Right ventricle myocardium superior (tissue), 1 donor: ENCODE measurements around the gene GALNT2. TPM values are rescaled to one million over a fixed set of nuclear protein-coding genes. Genes with fewer than 3 reads are reported as not detected.

Experiments used
- ATAC-seq: fragments of 200-7000 bp; cut with Tn5 transposase; one replicate; pipeline ENCODE4 v1.9.1; 2020; ENCODE audit warnings: mild to moderate bottlenecking; ENCODE audit not compliant: poor library complexity
- DNase-seq: peaks from one replicate; pipeline ENCODE4 v3.0.0-alpha.2; 2020
- intact Hi-C: fragments of 100-400 bp; cut with DNase I; formaldehyde crosslinking; loops from one replicate; pipeline ENCODE4 v1.11.2; 2022
- total RNA-seq: library from RNA; stranded (reverse); fragmentation: NEBNext Ultra II Directional; extraction: Animal tissue kit (Norgen Biotek cat#: 25700); gene quantifications from one replicate; pipeline ENCODE4 v1.2.1, GENCODE V29; 2021
- donor health status: DM: no; HTN: yes; CAD: no; lungs with severe emphysema.

GALNT2 gene
- total RNA-seq, 1 donor from 2014 or later: 21.2 TPM

GRCh38 chr1:230186003-230186863, 119.2 kb downstream of the GALNT2 start:
- ATAC-seq: peak; percentile 50
- DNase-seq: no peak
- intact Hi-C loops: no loop called here

- ATAC-seq (no peak), DNase-seq (no peak)
- intact Hi-C loops: no loop called here
These were observed 119.8 kb downstream of the GALNT2 start for GRCh38 chr1:230186874-230187273.

GRCh38 chr1:230187290-230187689, 120.3 kb downstream of the GALNT2 start:
- ATAC-seq (no peak), DNase-seq (no peak)
- intact Hi-C loops: no loop called here

- DNase-seq (no peak), ATAC-seq (no peak)
- intact Hi-C loops: no loop called here
These were observed 121.8 kb downstream of the GALNT2 start for GRCh38 chr1:230188826-230189225.

- intact Hi-C loops: no loop called here
- no peak for ATAC-seq
- DNase-seq: no peak
These were observed 122.3 kb downstream of the GALNT2 start for GRCh38 chr1:230189341-230189740.

- intact Hi-C loops: no loop called here
- DNase-seq: no peak
- no peak for ATAC-seq
These were observed 122.8 kb downstream of the GALNT2 start for GRCh38 chr1:230189824-230190223.

GRCh38 chr1:230191079-230191804, 124.2 kb downstream of the GALNT2 start:
- intact Hi-C loops: no loop called here
- DNase-seq (peak; percentile 71), ATAC-seq (peak; percentile 94)

- no peak for DNase-seq
- intact Hi-C loops: no loop called here
- ATAC-seq: no peak
These were observed 124.8 kb downstream of the GALNT2 start for GRCh38 chr1:230191855-230192254.

- ATAC-seq (no peak), DNase-seq (no peak)
- intact Hi-C loops: no loop called here
These were observed 127.5 kb downstream of the GALNT2 start for GRCh38 chr1:230194525-230194924.

- no peak for DNase-seq
- no peak for ATAC-seq
- intact Hi-C loops: no loop called here
These were observed 128.2 kb downstream of the GALNT2 start for GRCh38 chr1:230195199-230195598.

- intact Hi-C loops: no loop called here
- ATAC-seq (no peak), DNase-seq (no peak)
These were observed 129.0 kb downstream of the GALNT2 start for GRCh38 chr1:230196077-230196476.

- DNase-seq: no peak
- intact Hi-C loops: no loop called here
- ATAC-seq: no peak
These were observed 130.9 kb downstream of the GALNT2 start for GRCh38 chr1:230197644-230198567.

- DNase-seq (no peak), ATAC-seq (no peak)
- intact Hi-C loops: no loop called here
These were observed 132.0 kb downstream of the GALNT2 start for GRCh38 chr1:230199034-230199433.

GRCh38 chr1:230199554-230199953, 132.5 kb downstream of the GALNT2 start:
- intact Hi-C loops: no loop called here
- DNase-seq (no peak), ATAC-seq (no peak)

GRCh38 chr1:230200276-230200675, 133.2 kb downstream of the GALNT2 start:
- intact Hi-C loops: no loop called here
- DNase-seq (no peak), ATAC-seq (no peak)

GRCh38 chr1:230201445-230201844, 134.4 kb downstream of the GALNT2 start:
- ATAC-seq: no peak
- DNase-seq: no peak
- intact Hi-C loops: no loop called here

GRCh38 chr1:230204842-230205241, 137.8 kb downstream of the GALNT2 start:
- intact Hi-C loops: no loop called here
- DNase-seq (no peak), ATAC-seq (no peak)

- ATAC-seq: peak; percentile 40
- intact Hi-C loops: no loop called here
These were observed 138.7 kb downstream of the GALNT2 start for GRCh38 chr1:230205719-230206198.

GRCh38 chr1:230206207-230206606, 139.2 kb downstream of the GALNT2 start:
- no peak for ATAC-seq
- intact Hi-C loops: no loop called here
- no peak for DNase-seq

More at GRCh38 chr1:230205719-230206198, 138.7 kb downstream of the GALNT2 start:
- no peak for DNase-seq
